ENCODE data around the gene DENR. TPM values are rescaled to one million over a fixed set of nuclear protein-coding genes. Genes with fewer than 3 reads are reported as not detected.
"Not testable (repeated sequence)": the region's sequence is repeated elsewhere in the genome, so short reads cannot be mapped to it uniquely, and the experiment has no call there.

DENR gene
- total RNA-seq, 1 donor from 2014 or later: 23.5 TPM

GRCh38 chr12:122740351-122740750 lies 12.3 kb upstream of the DENR start:
- intact Hi-C loops (cut with micrococcal nuclease): no loop called here
- TF ChIP-seq CTCF (IDR thresholded peaks at IDR 0.05; ENCODE audit: borderline replicate concordance): no peak
- H3K4me3 ChIP-seq: no peak overlapping the region
- no peak for DNase-seq
- H3K9me3 ChIP-seq (replicated peaks): no peaks in the 10 kb centered on the region
- H3K4me1 ChIP-seq: no peaks in the 10 kb centered on the region
- H3K36me3 ChIP-seq: no peaks in the 10 kb centered on the region
- no peak overlapping the region for H3K27ac ChIP-seq (replicated peaks)
- no peaks in the 10 kb centered on the region for H3K27me3 ChIP-seq (ENCODE audit: low read depth)

GRCh38 chr12:122743895-122744525 lies 8.6 kb upstream of the DENR start:
- no peak for TF ChIP-seq CTCF (IDR thresholded peaks at IDR 0.05; ENCODE audit: borderline replicate concordance)
- H3K4me3 ChIP-seq: no peak overlapping the region
- H3K36me3 ChIP-seq: no peaks in the 10 kb centered on the region
- H3K27ac ChIP-seq (replicated peaks): no peak overlapping the region
- no peaks in the 10 kb centered on the region for H3K4me1 ChIP-seq
- intact Hi-C loops (cut with micrococcal nuclease): no loop called here
- no peaks in the 10 kb centered on the region for H3K9me3 ChIP-seq (replicated peaks)
- H3K27me3 ChIP-seq (ENCODE audit: low read depth): no peaks in the 10 kb centered on the region
- no peak for DNase-seq

GRCh38 chr12:122747224-122748135 lies 5.1 kb upstream of the DENR start:
- intact Hi-C loops (cut with micrococcal nuclease): no loop called here
- Histone ChIP-seq H3K4me3 (no peak overlapping the region), H3K27me3 (ENCODE audit: low read depth) (no peaks in the 10 kb centered on the region), H3K36me3 (no peaks in the 10 kb centered on the region), H3K27ac (replicated peaks) (no peak overlapping the region), H3K9me3 (replicated peaks) (no peaks in the 10 kb centered on the region), H3K4me1 (peaks cover 7% of the 10 kb centered on the region)
- no peak for DNase-seq
- no peak for TF ChIP-seq CTCF (IDR thresholded peaks at IDR 0.05; ENCODE audit: borderline replicate concordance)

GRCh38 chr12:122749569-122750332 lies 2.9 kb upstream of the DENR start:
- TF ChIP-seq CTCF (IDR thresholded peaks at IDR 0.05; ENCODE audit: borderline replicate concordance): no peak
- Histone ChIP-seq H3K36me3 (peaks cover under 1% of the 10 kb centered on the region), H3K4me1 (peaks cover 21% of the 10 kb centered on the region), H3K9me3 (replicated peaks) (no peaks in the 10 kb centered on the region), H3K4me3 (no peak overlapping the region), H3K27me3 (ENCODE audit: low read depth) (no peaks in the 10 kb centered on the region), H3K27ac (replicated peaks) (no peak overlapping the region)
- intact Hi-C loops (cut with micrococcal nuclease): no loop called here
- no peak for DNase-seq

- Histone ChIP-seq H3K4me1 (peaks cover 21% of the 10 kb centered on the region), H3K36me3 (peaks cover 12% of the 10 kb centered on the region)
- H3K9me3 ChIP-seq (replicated peaks); H3K4me3 ChIP-seq; H3K27ac ChIP-seq (replicated peaks); DNase-seq; intact Hi-C loops (cut with micrococcal nuclease); H3K27me3 ChIP-seq (ENCODE audit: low read depth): not testable (repeated sequence)
These were observed 1.7 kb upstream of the DENR start for GRCh38 chr12:122750781-122751515.

Data from left ventricle myocardium inferior (tissue), 1 donor.